T47D (cell line): Measurements from ENCODE around the gene KCNT2.
A peak's percentile ranks its signal among the peaks of the same experiment; 100 is the strongest.
"Not testable (repeated sequence)": the region's sequence is repeated elsewhere in the genome, so short reads cannot be mapped to it uniquely, and the experiment has no call there.

Source experiments
- DNase-seq, 2 experiments: peaks; one replicate each; pipeline versions ENCODE4 v3.0.0 to v3.0.0-alpha.2; 2011 to 2012; ENCODE audit warnings: low read depth in 1 of 2, low spot score in 1 of 2
- JUND ChIP-seq: IDR thresholded peaks from 2 replicates; pipeline ENCODE4 v1.6.1; 2012; ENCODE audit warnings: low read depth
- in situ Hi-C: cut with HindIII; loops from 2 replicates; pipeline ENCODE4 v1.10.0; 2016; ENCODE audit warnings: low sequenced_read_pairs, low pct_unique_long_range_greater_than_20kb

The KCNT2 gene

GRCh38 chr1:196567238-196567637, 41.0 kb downstream of the KCNT2 start:
- DNase-seq: no peak
- no peak for TF ChIP-seq JUND
- in situ Hi-C loops: no loop called here

- TF ChIP-seq JUND: no peak
- no peak for DNase-seq
- in situ Hi-C loops: no loop called here
Measured at GRCh38 chr1:196563768-196564167, 44.5 kb downstream of the KCNT2 start.

DNA sequence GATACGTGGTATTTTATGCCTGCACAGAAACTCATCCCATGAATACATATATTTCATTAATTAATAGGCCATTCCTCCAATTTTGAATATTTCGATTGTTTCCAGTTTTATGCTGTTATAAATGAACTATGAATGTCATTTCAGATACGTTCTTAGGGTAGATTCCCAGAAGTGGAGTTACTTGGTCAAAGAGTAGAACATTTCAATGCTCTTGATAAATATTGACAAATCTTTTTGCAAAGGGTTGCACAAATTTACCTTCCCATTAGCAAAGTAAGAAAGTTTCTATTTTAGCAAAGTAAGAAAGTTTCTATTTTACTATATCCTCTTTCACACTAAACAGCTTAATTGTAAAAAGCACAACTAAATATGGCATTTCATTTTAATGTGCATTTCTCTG, 48.9 kb downstream of the KCNT2 start:
- no peak for DNase-seq
- in situ Hi-C loops: no loop called here
- TF ChIP-seq JUND: no peak

DNA sequence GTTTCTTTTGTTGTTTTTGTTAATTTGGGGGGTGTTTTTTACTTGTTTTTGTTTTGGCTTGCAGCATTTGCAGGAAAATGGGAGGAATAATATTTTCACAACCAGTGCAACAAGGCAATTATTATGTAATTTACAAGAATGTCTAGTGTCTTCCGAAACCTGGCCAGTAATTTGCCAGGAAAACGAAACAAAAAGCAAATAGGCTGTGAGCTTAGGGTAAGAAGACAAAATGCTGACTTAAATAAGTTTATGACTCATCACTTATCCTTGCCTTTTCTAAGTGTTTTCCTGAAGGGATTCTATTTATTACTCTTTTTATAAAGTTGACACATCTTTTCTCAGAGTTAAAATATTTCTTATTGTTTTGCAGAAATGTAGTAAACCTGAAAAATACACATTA, 49.8 kb downstream of the KCNT2 start:
- DNase-seq: peak in 1 of 2 experiments; percentile 44
- TF ChIP-seq JUND: no peak
- in situ Hi-C loops: no loop called here

GRCh38 chr1:196557797-196558196, 50.4 kb downstream of the KCNT2 start:
- in situ Hi-C loops: no loop called here
- no peak for DNase-seq

DNA sequence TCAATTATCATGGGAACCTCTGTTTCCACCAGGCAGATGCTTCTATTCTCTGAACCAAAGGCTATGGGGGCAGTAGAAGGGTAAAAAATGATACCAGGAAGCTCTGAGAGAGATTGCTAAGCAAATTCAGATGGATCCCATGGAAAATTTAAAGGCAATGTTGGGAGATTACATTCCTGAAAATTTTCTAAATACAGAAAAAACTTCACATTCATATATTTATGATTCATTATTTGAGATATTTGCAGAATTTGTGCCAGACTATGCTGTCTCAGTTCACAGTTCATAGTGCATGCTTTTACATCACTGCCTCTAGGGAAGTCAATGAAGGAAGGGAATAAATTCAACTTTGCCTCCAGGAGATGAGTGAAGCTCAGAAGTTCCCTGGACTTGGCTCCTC, 57.5 kb downstream of the KCNT2 start:
- no peak for TF ChIP-seq JUND
- DNase-seq: no peak
- in situ Hi-C loops: no loop called here

More at GRCh38 chr1:196557797-196558196, 50.4 kb downstream of the KCNT2 start:
- no peak for TF ChIP-seq JUND

- in situ Hi-C loops: no loop called here
- DNase-seq: no peak
- no peak for TF ChIP-seq JUND
Measured at GRCh38 chr1:196546272-196547111, 61.7 kb downstream of the KCNT2 start.

GRCh38 chr1:196545222-196545621, 63.0 kb downstream of the KCNT2 start:
- in situ Hi-C loops: no loop called here
- no peak for TF ChIP-seq JUND
- DNase-seq: no peak

- in situ Hi-C loops: no loop called here
- DNase-seq: no peak
- TF ChIP-seq JUND: no peak
Measured at GRCh38 chr1:196544617-196545016, 63.6 kb downstream of the KCNT2 start.

GRCh38 chr1:196543833-196544232, 64.4 kb downstream of the KCNT2 start:
- no peak for DNase-seq
- in situ Hi-C loops: no loop called here
- no peak for TF ChIP-seq JUND

GRCh38 chr1:196538473-196538872, 69.8 kb downstream of the KCNT2 start:
- in situ Hi-C loops: no loop called here
- DNase-seq: peak in 1 of 2 experiments; percentile 35
- no peak for TF ChIP-seq JUND

- in situ Hi-C loops: no loop called here
- peak in 1 of 2 experiments; percentile 67 for DNase-seq
- TF ChIP-seq JUND: no peak
Measured at GRCh38 chr1:196535727-196536126, 72.5 kb downstream of the KCNT2 start.

GRCh38 chr1:196531737-196532524, 76.3 kb downstream of the KCNT2 start:
- DNase-seq: no peak
- TF ChIP-seq JUND: no peak
- in situ Hi-C loops: no loop called here

GRCh38 chr1:196527919-196528318, 80.3 kb downstream of the KCNT2 start:
- in situ Hi-C loops: no loop called here
- TF ChIP-seq JUND: no peak

DNA sequence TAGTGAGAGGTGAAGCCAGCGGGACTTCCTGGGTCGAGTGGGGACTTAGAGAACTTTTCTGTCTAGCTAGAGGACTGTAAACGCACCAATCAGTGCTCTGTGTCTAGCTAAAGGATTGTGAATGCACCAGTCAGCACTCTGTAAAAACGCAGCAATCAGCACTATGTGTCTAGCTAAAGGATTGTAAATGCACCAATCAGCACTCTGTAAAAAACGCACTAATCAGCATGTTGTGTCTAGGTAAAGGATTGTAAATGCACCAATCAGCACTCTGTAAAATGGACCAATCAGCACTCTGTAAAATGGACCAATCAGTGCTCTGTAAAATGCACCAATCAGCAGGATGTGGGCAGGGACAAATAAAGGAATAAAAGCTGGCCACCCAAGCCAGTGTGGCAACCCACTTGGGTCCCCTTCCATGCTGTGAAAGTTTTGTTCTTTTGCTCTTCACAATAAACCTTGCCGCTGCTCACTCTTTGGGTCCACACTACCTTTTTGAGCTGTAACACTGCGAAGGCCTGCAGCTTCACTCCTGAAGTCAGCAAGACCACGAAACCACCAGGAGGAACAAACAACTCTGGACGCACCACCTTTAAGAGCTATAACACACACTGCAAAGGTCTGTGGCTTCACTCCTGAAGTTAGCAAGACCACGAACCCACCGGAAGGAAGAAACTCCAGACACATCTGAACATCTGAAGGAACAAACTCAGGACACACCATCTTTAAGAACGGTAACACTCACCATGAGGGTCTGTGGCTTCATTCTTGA, 85.5 kb downstream of the KCNT2 start:
- in situ Hi-C loops, DNase-seq: not testable (repeated sequence)

More at GRCh38 chr1:196527919-196528318, 80.3 kb downstream of the KCNT2 start:
- no peak for DNase-seq
